ENCODE results near the gene ABCC1.

Gene ABCC1

DNA sequence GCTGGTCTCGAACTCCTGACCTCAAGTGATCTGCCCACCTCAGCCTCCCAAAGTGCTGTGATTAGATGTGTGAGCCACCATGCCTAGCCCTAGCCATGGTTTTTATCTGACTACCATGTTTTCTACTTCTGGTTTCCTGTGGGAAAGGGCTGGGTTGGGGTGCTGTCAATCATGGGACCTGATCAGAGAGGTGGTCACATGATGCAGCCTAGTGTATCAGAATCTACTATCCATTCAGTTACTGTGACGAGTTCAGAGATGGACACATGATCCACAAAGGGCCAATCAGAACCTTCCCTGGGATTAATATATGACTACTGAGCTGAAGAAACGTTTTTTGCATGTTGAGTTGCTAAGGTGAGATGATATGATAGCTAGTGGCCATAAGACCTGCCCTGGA lies 214.8 kb downstream of the ABCC1 start:
- TF ChIP-seq MYC (IDR thresholded peaks at IDR 0.05; ENCODE audit: low read depth, low read length) (no peak), POLR2A (IDR thresholded peaks at IDR 0.05; ENCODE audit: extremely low read depth, insufficient read length) (no peak)
- TF ChIP-seq, protein P1, sequence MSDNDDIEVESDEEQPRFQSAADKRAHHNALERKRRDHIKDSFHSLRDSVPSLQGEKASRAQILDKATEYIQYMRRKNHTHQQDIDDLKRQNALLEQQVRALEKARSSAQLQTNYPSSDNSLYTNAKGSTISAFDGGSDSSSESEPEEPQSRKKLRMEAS (IDR thresholded peaks at IDR 0.05; ENCODE audit: low read depth, low read length): no peak
- TF ChIP-seq, protein P2, sequence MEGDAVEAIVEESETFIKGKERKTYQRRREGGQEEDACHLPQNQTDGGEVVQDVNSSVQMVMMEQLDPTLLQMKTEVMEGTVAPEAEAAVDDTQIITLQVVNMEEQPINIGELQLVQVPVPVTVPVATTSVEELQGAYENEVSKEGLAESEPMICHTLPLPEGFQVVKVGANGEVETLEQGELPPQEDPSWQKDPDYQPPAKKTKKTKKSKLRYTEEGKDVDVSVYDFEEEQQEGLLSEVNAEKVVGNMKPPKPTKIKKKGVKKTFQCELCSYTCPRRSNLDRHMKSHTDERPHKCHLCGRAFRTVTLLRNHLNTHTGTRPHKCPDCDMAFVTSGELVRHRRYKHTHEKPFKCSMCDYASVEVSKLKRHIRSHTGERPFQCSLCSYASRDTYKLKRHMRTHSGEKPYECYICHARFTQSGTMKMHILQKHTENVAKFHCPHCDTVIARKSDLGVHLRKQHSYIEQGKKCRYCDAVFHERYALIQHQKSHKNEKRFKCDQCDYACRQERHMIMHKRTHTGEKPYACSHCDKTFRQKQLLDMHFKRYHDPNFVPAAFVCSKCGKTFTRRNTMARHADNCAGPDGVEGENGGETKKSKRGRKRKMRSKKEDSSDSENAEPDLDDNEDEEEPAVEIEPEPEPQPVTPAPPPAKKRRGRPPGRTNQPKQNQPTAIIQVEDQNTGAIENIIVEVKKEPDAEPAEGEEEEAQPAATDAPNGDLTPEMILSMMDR (IDR thresholded peaks at IDR 0.05; ENCODE audit: low read depth, low read length): no peak
- no peak overlapping the region for H3K4me3 ChIP-seq (ENCODE audit: low read depth, low read length)

DNA sequence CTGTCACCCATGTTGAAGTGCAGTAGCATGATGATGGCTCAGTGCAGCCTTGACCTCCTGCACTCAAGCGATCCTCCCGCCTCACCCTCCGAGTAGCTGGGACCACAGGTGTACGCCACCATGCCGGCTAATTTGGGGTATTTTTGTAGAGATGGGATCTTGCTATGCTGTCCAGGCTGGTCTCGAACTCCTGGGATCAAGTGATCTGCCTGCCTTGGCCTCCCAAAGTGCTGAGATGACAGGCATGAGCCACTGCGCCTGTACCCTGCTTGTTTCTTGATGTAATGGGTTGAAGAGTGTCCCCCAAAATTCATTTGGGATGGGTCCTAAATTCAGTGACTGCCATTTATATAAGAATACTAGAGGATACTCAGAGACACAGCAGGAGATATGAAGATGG lies 216.7 kb downstream of the ABCC1 start:
- no peak for DNase-seq (ENCODE audit: low read depth)
- TF ChIP-seq MYC (IDR thresholded peaks at IDR 0.05; ENCODE audit: low read depth, low read length): no peak
- TF ChIP-seq, protein P1 (IDR thresholded peaks at IDR 0.05; ENCODE audit: low read depth, low read length): no peak
- TF ChIP-seq, protein P2 (IDR thresholded peaks at IDR 0.05; ENCODE audit: low read depth, low read length): no peak
- TF ChIP-seq POLR2A (IDR thresholded peaks at IDR 0.05; ENCODE audit: extremely low read depth, insufficient read length): no peak

More for the DNA sequence above, 214.8 kb downstream of the ABCC1 start:
- DNase-seq (ENCODE audit: low read depth): no peak

DNA sequence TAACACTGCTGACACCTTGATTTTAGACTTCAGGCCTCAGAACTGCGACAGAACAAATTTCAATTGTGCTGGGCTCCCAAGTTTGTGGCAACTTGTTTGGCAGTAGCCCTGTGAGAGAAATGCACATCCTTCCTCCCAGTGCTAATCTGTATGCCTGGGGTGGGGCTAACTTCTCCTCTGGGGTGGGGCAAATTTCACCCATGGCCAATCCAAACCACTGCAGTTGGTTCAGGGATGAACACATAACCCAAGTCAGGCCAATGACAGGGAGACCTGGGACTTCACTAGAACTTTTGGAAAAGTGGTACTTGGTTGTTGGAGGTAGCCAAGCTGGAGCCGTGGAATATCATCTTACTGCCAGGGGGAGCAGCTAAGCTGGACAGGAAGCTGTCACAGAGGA lies 217.5 kb downstream of the ABCC1 start:
- H3K4me3 ChIP-seq (ENCODE audit: low read depth, low read length): no peak overlapping the region
- TF ChIP-seq, protein P2 (IDR thresholded peaks at IDR 0.05; ENCODE audit: low read depth, low read length): no peak
- TF ChIP-seq POLR2A (IDR thresholded peaks at IDR 0.05; ENCODE audit: extremely low read depth, insufficient read length) (no peak), MYC (IDR thresholded peaks at IDR 0.05; ENCODE audit: low read depth, low read length) (no peak)
- TF ChIP-seq, protein P1 (IDR thresholded peaks at IDR 0.05; ENCODE audit: low read depth, low read length): no peak
- no peak for DNase-seq (ENCODE audit: low read depth)

More for the DNA sequence above, 216.7 kb downstream of the ABCC1 start:
- no peak overlapping the region for H3K4me3 ChIP-seq (ENCODE audit: low read depth, low read length)

DNA sequence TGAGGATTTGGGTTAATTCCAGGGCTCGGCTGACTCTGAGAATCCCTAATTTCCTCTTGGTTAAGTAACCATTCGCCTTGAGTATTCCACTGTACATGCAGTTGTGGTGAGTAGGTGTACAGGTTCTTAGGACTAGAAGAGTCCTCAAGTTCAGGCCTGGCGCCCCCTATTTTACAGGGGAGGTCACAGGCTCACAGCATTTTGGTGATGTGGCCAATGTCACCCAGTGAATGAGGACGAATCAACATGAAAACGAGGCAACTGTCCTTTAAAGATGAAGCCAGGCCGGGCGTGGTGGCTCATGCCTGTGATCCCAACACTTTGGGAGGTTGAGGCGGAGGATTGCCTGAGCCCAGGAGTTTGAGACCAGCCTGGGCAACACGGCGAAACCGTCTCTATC lies 218.5 kb downstream of the ABCC1 start:
- TF ChIP-seq MYC (IDR thresholded peaks at IDR 0.05; ENCODE audit: low read depth, low read length) (no peak), POLR2A (IDR thresholded peaks at IDR 0.05; ENCODE audit: extremely low read depth, insufficient read length) (no peak)
- TF ChIP-seq, protein P2 (IDR thresholded peaks at IDR 0.05; ENCODE audit: low read depth, low read length): no peak
- TF ChIP-seq, protein P1 (IDR thresholded peaks at IDR 0.05; ENCODE audit: low read depth, low read length): no peak
- no peak overlapping the region for H3K4me3 ChIP-seq (ENCODE audit: low read depth, low read length)
- no peak for DNase-seq (ENCODE audit: low read depth)

DNA sequence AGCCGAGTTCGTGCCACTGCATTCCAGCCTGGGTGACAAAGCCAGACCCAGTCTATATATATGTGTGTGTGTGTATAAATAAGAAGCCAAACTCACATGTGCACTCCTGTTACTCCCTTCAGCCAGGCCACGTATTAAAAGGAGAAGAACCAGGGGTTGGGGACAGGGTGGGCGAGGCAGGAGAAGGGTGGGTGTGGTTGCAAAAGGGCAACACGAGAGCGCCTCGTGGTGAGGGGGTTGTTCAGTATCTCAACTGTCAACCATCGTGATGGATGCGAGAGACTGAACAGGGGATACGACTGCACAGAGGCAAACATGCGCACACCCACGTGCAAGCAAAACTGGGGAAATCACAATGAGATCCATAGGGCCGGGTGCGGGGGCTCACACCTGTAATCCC lies 219.0 kb downstream of the ABCC1 start:
- DNase-seq (ENCODE audit: low read depth): no peak
- H3K4me3 ChIP-seq (ENCODE audit: low read depth, low read length): no peak overlapping the region
- TF ChIP-seq MYC (IDR thresholded peaks at IDR 0.05; ENCODE audit: low read depth, low read length) (no peak), POLR2A (IDR thresholded peaks at IDR 0.05; ENCODE audit: extremely low read depth, insufficient read length) (no peak)
- TF ChIP-seq, protein P1 (IDR thresholded peaks at IDR 0.05; ENCODE audit: low read depth, low read length): no peak
- TF ChIP-seq, protein P2 (IDR thresholded peaks at IDR 0.05; ENCODE audit: low read depth, low read length): no peak
